ENCODE data around the gene ETV6.

GRCh38 chr12:11826574-11826973, 177.1 kb downstream of the ETV6 start:
- no peak for TF ChIP-seq CTCF (IDR thresholded peaks at IDR 0.05; ENCODE audit: borderline replicate concordance, extremely low read depth, low read length, poor library complexity, severe bottlenecking)
- TF ChIP-seq EZH2 (IDR thresholded peaks at IDR 0.05; ENCODE audit: borderline replicate concordance, low read depth, low read length, severe bottlenecking): no peak
